Adrenal gland (tissue), 5 donors: ENCODE results near the gene BLOC1S3.

ENCODE experiments used
- CTCF ChIP-seq, 6 experiments: fragments of 450-650 bp in 4 of 6; fragments of 200-600 bp in 2 of 6; sonication (generic) in 1 of 6; IDR thresholded peaks; 1 replicate in 5 of 6; 2 replicates in 1 of 6; pipeline versions ENCODE4 v1.5.1 to v1.8.0; 2016 to 2021; ENCODE audit warnings: antibody characterized with exemption in 6 of 6, mild to moderate bottlenecking in 2 of 6, moderate library complexity in 1 of 6
- POLR2A ChIP-seq, 2 donors: fragments of 450-650 bp; IDR thresholded peaks; one replicate each; pipeline ENCODE4 v1.6.1; 2017; ENCODE audit warnings: antibody characterized with exemption in 2 of 2, mild to moderate bottlenecking in 2 of 2, moderate library complexity in 1 of 2
- donor health status: DM: no; HTN: no; CAD: no.

GRCh38 chr19:45215391-45216191 is 37.0 kb downstream of the BLOC1S3 start:
- TF ChIP-seq CTCF (IDR thresholded peaks at IDR 0.05), result peak in 1 of 6 experiments; percentile 23
- no peak for TF ChIP-seq POLR2A (IDR thresholded peaks at IDR 0.05)
